KMS-11 (cell line): Measurements from ENCODE around the gene CRB2.

Experiments
- H2AFZ ChIP-seq: fragments of 200-600 bp; sonication (generic); 2 replicates; pipeline ENCODE4 v1.6.1; 2016; ENCODE audit warnings: antibody characterized with exemption, mixed run types, low read depth
- H3K27ac ChIP-seq: fragments of 200-600 bp; sonication (generic); 2 replicates; pipeline ENCODE4 v1.6.1; 2016; ENCODE audit warnings: mild to moderate bottlenecking, mixed run types
- H3K27me3 ChIP-seq: fragments of 200-600 bp; sonication (generic); 2 replicates; pipeline ENCODE4 v1.6.1; 2017; ENCODE audit warnings: mild to moderate bottlenecking, low read depth, mixed run types, moderate library complexity; ENCODE audit not compliant: insufficient read depth
- H3K36me3 ChIP-seq: fragments of 200-600 bp; sonication (generic); 2 replicates; pipeline ENCODE4 v1.6.1; 2017; ENCODE audit warnings: mild to moderate bottlenecking, mixed run types; ENCODE audit not compliant: insufficient read depth
- H3K4me1 ChIP-seq: fragments of 200-600 bp; sonication (generic); 2 replicates; pipeline ENCODE4 v1.6.1; 2016; ENCODE audit warnings: mild to moderate bottlenecking, low read depth, mixed run types; ENCODE audit not compliant: poor library complexity, severe bottlenecking
- H3K4me2 ChIP-seq: fragments of 200-600 bp; sonication (generic); 2 replicates; pipeline ENCODE4 v1.7.0; 2016; ENCODE audit warnings: mild to moderate bottlenecking, mixed run types
- H3K4me3 ChIP-seq: fragments of 200-600 bp; sonication (generic); IDR thresholded peaks from 2 replicates; pipeline ENCODE4 v1.6.1; 2017; ENCODE audit warnings: low read depth, low read length, mixed read lengths; ENCODE audit not compliant: insufficient read depth
- H3K79me2 ChIP-seq: fragments of 200-600 bp; sonication (generic); 2 replicates; pipeline ENCODE4 v1.6.1; 2016; ENCODE audit warnings: low read depth, mixed run types; ENCODE audit not compliant: insufficient read depth
- H3K9ac ChIP-seq: fragments of 200-600 bp; sonication (generic); 2 replicates; pipeline ENCODE4 v1.6.1; 2016; ENCODE audit warnings: mild to moderate bottlenecking, mixed run types
- H4K20me1 ChIP-seq: fragments of 200-600 bp; sonication (generic); 2 replicates; pipeline ENCODE4 v1.6.1; 2016; ENCODE audit warnings: mild to moderate bottlenecking, mixed run types; ENCODE audit not compliant: insufficient read depth
- TF ChIP-seq, protein P1 (sequence below): fragments of 200-600 bp; sonication (generic); conservative IDR thresholded peaks from 2 replicates; pipeline ENCODE4 v1.6.1; 2017; ENCODE audit warnings: low read depth, mild to moderate bottlenecking, antibody characterized with exemption, low read length, moderate library complexity, mixed read lengths

CRB2 gene

DNA sequence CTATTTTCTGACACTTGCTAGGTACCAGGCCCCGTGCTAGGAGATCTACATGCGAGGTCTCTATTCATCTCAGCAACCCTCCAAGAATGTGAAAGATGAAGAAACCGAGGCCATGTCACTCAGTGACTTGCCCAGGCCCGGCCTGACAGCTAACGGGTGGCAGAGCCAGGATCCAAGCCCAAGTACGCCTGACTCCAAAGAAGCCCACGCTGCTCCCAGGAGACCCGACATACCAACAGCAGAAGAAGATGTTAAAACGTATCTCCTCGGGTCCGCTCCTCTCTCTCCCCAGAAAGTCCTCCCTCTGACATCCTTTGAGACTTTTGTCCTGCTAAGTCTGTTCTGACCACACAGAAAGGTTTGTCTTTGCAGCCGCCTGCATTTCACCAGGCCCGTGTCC lies 65.2 kb downstream of the CRB2 start:
- Histone ChIP-seq H4K20me1 (no peaks in the 10 kb centered on the region), H2AFZ (no peak overlapping the region), H3K79me2 (no peaks in the 10 kb centered on the region), H3K27ac (no peak overlapping the region), H3K36me3 (no peaks in the 10 kb centered on the region), H3K4me2 (no peak overlapping the region), H3K9ac (no peak overlapping the region), H3K4me3 (no peak overlapping the region), H3K4me1 (peaks cover under 1% of the 10 kb centered on the region), H3K27me3 (no peaks in the 10 kb centered on the region)
- TF ChIP-seq, protein P1, sequence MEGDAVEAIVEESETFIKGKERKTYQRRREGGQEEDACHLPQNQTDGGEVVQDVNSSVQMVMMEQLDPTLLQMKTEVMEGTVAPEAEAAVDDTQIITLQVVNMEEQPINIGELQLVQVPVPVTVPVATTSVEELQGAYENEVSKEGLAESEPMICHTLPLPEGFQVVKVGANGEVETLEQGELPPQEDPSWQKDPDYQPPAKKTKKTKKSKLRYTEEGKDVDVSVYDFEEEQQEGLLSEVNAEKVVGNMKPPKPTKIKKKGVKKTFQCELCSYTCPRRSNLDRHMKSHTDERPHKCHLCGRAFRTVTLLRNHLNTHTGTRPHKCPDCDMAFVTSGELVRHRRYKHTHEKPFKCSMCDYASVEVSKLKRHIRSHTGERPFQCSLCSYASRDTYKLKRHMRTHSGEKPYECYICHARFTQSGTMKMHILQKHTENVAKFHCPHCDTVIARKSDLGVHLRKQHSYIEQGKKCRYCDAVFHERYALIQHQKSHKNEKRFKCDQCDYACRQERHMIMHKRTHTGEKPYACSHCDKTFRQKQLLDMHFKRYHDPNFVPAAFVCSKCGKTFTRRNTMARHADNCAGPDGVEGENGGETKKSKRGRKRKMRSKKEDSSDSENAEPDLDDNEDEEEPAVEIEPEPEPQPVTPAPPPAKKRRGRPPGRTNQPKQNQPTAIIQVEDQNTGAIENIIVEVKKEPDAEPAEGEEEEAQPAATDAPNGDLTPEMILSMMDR, result no peak

DNA sequence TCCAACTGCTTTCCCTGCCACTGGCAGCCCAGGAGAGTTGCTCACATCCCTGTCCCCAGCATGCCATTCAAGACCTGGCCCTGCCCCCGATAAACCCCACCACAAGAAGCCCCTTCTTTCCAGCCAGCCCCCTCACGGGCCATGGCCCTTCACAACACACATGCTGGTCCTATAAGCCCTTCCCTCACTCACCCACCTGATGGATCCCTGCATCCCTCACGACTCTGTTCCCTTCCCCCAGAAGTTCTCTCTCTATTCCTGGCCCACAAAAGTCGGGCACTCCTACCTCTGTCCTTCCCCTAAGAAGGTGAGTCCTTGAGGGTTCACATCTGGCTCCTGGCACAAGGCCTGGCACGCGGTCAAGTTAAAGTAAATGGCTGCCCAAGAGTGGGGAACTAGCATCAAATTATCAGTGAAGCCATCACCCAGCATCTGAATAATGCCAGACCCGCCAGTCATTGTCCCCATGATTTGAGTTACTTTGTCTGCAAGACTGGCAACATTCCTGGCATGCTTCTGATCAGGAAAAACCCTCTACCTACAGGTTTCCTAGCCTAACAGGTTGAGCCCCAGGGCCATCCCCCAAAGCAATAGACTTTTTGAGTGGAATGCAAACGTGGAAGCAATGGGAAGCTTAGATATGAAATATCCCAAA lies 65.9 kb downstream of the CRB2 start:
- Histone ChIP-seq H3K36me3 (no peaks in the 10 kb centered on the region), H2AFZ (no peak overlapping the region), H3K27me3 (no peaks in the 10 kb centered on the region), H3K79me2 (no peaks in the 10 kb centered on the region), H3K4me3 (no peak overlapping the region), H3K4me2 (no peak overlapping the region), H4K20me1 (no peaks in the 10 kb centered on the region), H3K9ac (no peak overlapping the region), H3K27ac (no peak overlapping the region), H3K4me1 (peaks cover 7% of the 10 kb centered on the region)
- TF ChIP-seq, protein P1, result no peak

DNA sequence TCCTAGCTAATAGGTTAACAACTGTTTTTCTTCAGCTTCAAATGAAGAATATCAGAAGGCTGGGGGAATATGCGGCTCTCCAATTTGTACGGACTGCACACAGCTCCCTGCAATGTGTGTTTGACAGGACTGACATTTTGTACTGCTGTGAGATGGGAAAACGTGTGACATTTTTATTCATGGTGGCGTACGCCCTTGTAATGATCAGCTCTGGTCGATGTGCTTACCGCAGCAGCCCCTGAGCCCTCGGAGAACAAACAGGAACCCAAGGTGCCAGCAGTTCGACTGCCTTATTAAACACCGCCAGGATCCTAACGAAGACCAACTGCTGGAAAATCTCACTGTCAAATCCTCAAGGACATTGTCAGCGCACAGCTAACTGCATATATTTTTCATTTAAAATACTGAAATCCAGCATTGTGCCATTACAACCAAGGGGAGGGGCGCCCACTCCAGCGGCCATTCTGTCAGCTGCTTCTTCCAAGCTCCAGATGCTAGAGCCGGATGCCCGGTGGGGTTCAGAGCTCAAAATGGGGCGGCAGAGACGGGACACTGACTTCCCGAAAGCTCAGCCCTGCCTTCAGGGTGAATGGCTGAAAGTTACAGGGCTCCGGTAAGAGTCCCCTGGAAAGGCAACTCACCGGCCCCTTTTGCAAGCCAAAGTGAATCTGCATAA lies 66.8 kb downstream of the CRB2 start:
- Histone ChIP-seq H3K9ac (no peak overlapping the region), H3K36me3 (no peaks in the 10 kb centered on the region), H3K27me3 (no peaks in the 10 kb centered on the region), H3K4me2 (no peak overlapping the region), H3K4me3 (no peak overlapping the region), H4K20me1 (no peaks in the 10 kb centered on the region), H2AFZ (no peak overlapping the region), H3K79me2 (no peaks in the 10 kb centered on the region), H3K27ac (no peak overlapping the region), H3K4me1 (peaks cover 7% of the 10 kb centered on the region)
- TF ChIP-seq, protein P1, result no peak

DNA sequence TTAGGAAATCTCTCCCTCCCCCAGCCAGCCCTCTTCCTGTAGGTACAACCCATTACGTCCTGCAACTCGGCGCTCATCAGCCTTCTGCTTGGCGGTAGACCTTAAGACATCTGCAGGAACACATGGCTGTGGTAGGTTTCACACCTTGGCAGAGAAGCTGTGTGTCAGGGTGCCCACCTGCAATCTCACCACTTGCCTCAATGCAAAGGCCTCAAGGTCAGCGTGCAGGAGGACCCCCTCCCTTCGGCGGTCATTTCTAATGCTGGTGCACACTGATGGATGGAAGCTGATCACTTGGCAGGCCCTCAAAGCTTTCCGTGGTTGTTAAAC lies 67.3 kb downstream of the CRB2 start:
- TF ChIP-seq, protein P1, result no peak
- H3K9ac ChIP-seq, result no peak overlapping the region
- no peak overlapping the region for H3K27ac ChIP-seq
- H3K4me1 ChIP-seq, result peaks cover 7% of the 10 kb centered on the region
- H3K79me2 ChIP-seq, result no peaks in the 10 kb centered on the region
- H3K36me3 ChIP-seq, result no peaks in the 10 kb centered on the region
- no peak overlapping the region for H3K4me3 ChIP-seq
- H3K4me2 ChIP-seq, result no peak overlapping the region
- no peaks in the 10 kb centered on the region for H4K20me1 ChIP-seq
- no peaks in the 10 kb centered on the region for H3K27me3 ChIP-seq
- H2AFZ ChIP-seq, result no peak overlapping the region
